Endothelial cell of umbilical vein (primary cell): ENCODE data around the gene CLCNKA. TPM values are rescaled to one million over a fixed set of nuclear protein-coding genes. Genes with fewer than 3 reads are reported as not detected.
"Not testable (repeated sequence)": the region's sequence is repeated elsewhere in the genome, so short reads cannot be mapped to it uniquely, and the experiment has no call there.

ENCODE experiments used
- BruUV-seq: library from RNA; stranded (reverse); fragments of 400-500 nt; replicated peaks from 2 replicates; lab custom pipeline; 2021; lab: Mats Ljungman, UMichigan
- CTCF ChIA-PET: fragments of 300-600, 350-600 bp; sonication (Branson Sonifier 250); formaldehyde crosslinking; loops from one replicate; lab custom pipeline; 2021; ENCODE audit warnings: antibody characterized with exemption, inconsistent platforms; lab: Charles Lee
- POLR2A ChIA-PET: fragments of 300-600, 350-600 bp; sonication (Branson Sonifier 250); formaldehyde crosslinking; loops from one replicate; lab custom pipeline; 2021; ENCODE audit warnings: antibody characterized with exemption, inconsistent platforms; lab: Charles Lee
- DNase-seq: peaks from one replicate; pipeline ENCODE4 v3.0.0-alpha.2; 2011; ENCODE audit warnings: low read depth, low spot score
- FAIRE-seq: peaks from 2 replicates; lab custom pipeline; 2011; peaks lifted over from hg19 to GRCh38; lab: Jason Lieb, UNC
- H2AFZ ChIP-seq: 2 replicates; pipeline ENCODE4 v1.6.0; 2012; ENCODE audit warnings: low read depth, low read length, control low read depth, inconsistent platforms
- H3K27ac ChIP-seq: 2 replicates; pipeline ENCODE4 v1.5.1; 2011; ENCODE audit warnings: low read depth, mild to moderate bottlenecking, control low read depth, low read length, moderate library complexity; ENCODE audit not compliant: insufficient read depth
- H3K27me3 ChIP-seq, 2 experiments: 2 replicates each; pipeline versions ENCODE4 v1.6.0 to v1.6.1; 2011; ENCODE audit warnings: low read length in 2 of 2, mixed read lengths in 1 of 2; ENCODE audit not compliant: control insufficient read depth in 2 of 2, insufficient read depth in 2 of 2
- H3K36me3 ChIP-seq, 2 experiments: 2 replicates in 1 of 2; 3 replicates in 1 of 2; pipeline ENCODE4 v1.5.1; 2011; ENCODE audit warnings: low read length in 2 of 2, mild to moderate bottlenecking in 1 of 2, moderate library complexity in 1 of 2; ENCODE audit not compliant: control insufficient read depth in 2 of 2, insufficient read depth in 2 of 2; ENCODE audit errors: extremely low read depth in 1 of 2
- H3K4me1 ChIP-seq: 3 replicates; pipeline ENCODE4 v1.5.1; 2011; ENCODE audit warnings: mild to moderate bottlenecking, low read length; ENCODE audit not compliant: control insufficient read depth, insufficient read depth; ENCODE audit errors: extremely low read depth
- H3K4me2 ChIP-seq: 2 replicates; pipeline ENCODE4 v1.6.1; 2011; ENCODE audit warnings: low read length, control low read depth, mixed read lengths; ENCODE audit not compliant: insufficient read depth
- H3K4me3 ChIP-seq, 3 experiments: fragments of 200-600 bp in 1 of 3; sonication (generic), shearing (Covaris generic) in 1 of 3; replicated peaks in 1 of 3; 2 replicates each; pipeline ENCODE4 v1.5.1; 2011 to 2016; ENCODE audit warnings: control low read depth in 3 of 3, low read length in 3 of 3, mild to moderate bottlenecking in 2 of 3, inconsistent platforms in 1 of 3, low read depth in 1 of 3, moderate library complexity in 1 of 3; ENCODE audit not compliant: insufficient read depth in 1 of 3
- H3K79me2 ChIP-seq: 2 replicates; pipeline ENCODE4 v1.6.0; 2012; ENCODE audit warnings: low read length, inconsistent platforms; ENCODE audit not compliant: control insufficient read depth, insufficient read depth
- H3K9ac ChIP-seq: replicated peaks from 2 replicates; pipeline ENCODE3; 2011; ENCODE audit warnings: low read length, control low read depth; ENCODE audit not compliant: insufficient read depth; ENCODE audit errors: extremely low read depth
- H3K9me1 ChIP-seq: replicated peaks from 3 replicates; pipeline ENCODE4 v1.6.0; 2011; ENCODE audit warnings: mild to moderate bottlenecking, low read length; ENCODE audit not compliant: control insufficient read depth, insufficient read depth; ENCODE audit errors: extremely low read depth
- H3K9me3 ChIP-seq: replicated peaks from 2 replicates; pipeline ENCODE4 v1.5.1; 2012; ENCODE audit warnings: low read length, inconsistent platforms; ENCODE audit not compliant: control insufficient read depth, insufficient read depth
- H4K20me1 ChIP-seq: replicated peaks from 2 replicates; pipeline ENCODE3; 2011; ENCODE audit warnings: mild to moderate bottlenecking, low read length; ENCODE audit not compliant: control insufficient read depth, insufficient read depth; ENCODE audit errors: extremely low read depth
- CTCF ChIP-seq, 2 donors: IDR thresholded peaks; 1 replicate in 1 of 2; 2 replicates in 1 of 2; pipeline ENCODE4 v1.5.1; 2011; ENCODE audit warnings: low read length in 2 of 2, mild to moderate bottlenecking in 2 of 2, moderate library complexity in 2 of 2, control low read depth in 1 of 2, inconsistent platforms in 1 of 2, low read depth in 1 of 2; ENCODE audit not compliant: insufficient read depth in 1 of 2; ENCODE audit errors: extremely low read depth in 1 of 2
- EZH2 ChIP-seq: IDR thresholded peaks from 2 replicates; pipeline ENCODE4 v1.6.1; 2012; ENCODE audit warnings: borderline replicate concordance, low read depth, mild to moderate bottlenecking, moderate library complexity, low read length, inconsistent platforms; ENCODE audit not compliant: severe bottlenecking
- FOS ChIP-seq: IDR thresholded peaks from 2 replicates; pipeline ENCODE4 v1.6.1; 2011; ENCODE audit warnings: mild to moderate bottlenecking, low read length, moderate library complexity, borderline replicate concordance; ENCODE audit not compliant: insufficient read depth
- GATA2 ChIP-seq: IDR thresholded peaks from 2 replicates; pipeline ENCODE4 v1.7.0; 2011; ENCODE audit warnings: low read depth, mild to moderate bottlenecking, moderate library complexity, mixed read lengths, low read length; ENCODE audit not compliant: insufficient read length, insufficient read depth
- JUN ChIP-seq: IDR thresholded peaks from 2 replicates; pipeline ENCODE4 v1.6.1; 2011; ENCODE audit warnings: borderline replicate concordance, low read depth; ENCODE audit not compliant: insufficient read length, insufficient read depth
- MAX ChIP-seq: IDR thresholded peaks from 2 replicates; pipeline ENCODE4 v1.6.1; 2011; ENCODE audit not compliant: insufficient read depth, insufficient read length
- MYC ChIP-seq: IDR thresholded peaks from one replicate; pipeline ENCODE4 v1.6.1; 2011; ENCODE audit warnings: mild to moderate bottlenecking, low read depth, low read length
- POLR2A ChIP-seq: IDR thresholded peaks from 2 replicates; pipeline ENCODE4 v1.6.1; 2012; ENCODE audit warnings: low read depth, mild to moderate bottlenecking, control low read depth, low read length
- POLR2AphosphoS5 ChIP-seq: IDR thresholded peaks from 2 replicates; pipeline ENCODE4 v1.6.1; 2012; ENCODE audit warnings: low read depth, mild to moderate bottlenecking, control low read depth, low read length, moderate library complexity; ENCODE audit not compliant: insufficient read depth
- dilution Hi-C: fragments of 300-500 bp; cut with MboI; formaldehyde crosslinking; loops from one replicate; pipeline ENCODE4 v1.15.0; 2019; ENCODE audit warnings: low sequenced_read_pairs; ENCODE audit not compliant: extremely low pct_ligation_motif_present
- intact Hi-C: fragments of 100-400 bp; cut with micrococcal nuclease; formaldehyde crosslinking; loops from one replicate; pipeline ENCODE4 v1.10.0; 2022
- polyA plus RNA-seq, 4 experiments: library from polyadenylated mRNA; depleted of rRNA in 3 of 4; stranded (reverse) in 3 of 4; unstranded in 1 of 4; fragments of >200 nt; gene quantifications; 2 replicates each; pipeline versions ENCODE4 v1.2.1 to v1.2.3, GENCODE V29; 2011 to 2012; ENCODE audit warnings: missing spikeins in 1 of 4
- total RNA-seq: library from RNA; stranded (reverse); gene quantifications from 2 replicates; pipeline ENCODE4 v1.2.3, GENCODE V29; 2021

The CLCNKA gene
- total and polyA plus RNA-seq, 2 donors (not counting 3 experiments of a cell fraction or from before 2014, with no cell fraction given) = not detected

DNA sequence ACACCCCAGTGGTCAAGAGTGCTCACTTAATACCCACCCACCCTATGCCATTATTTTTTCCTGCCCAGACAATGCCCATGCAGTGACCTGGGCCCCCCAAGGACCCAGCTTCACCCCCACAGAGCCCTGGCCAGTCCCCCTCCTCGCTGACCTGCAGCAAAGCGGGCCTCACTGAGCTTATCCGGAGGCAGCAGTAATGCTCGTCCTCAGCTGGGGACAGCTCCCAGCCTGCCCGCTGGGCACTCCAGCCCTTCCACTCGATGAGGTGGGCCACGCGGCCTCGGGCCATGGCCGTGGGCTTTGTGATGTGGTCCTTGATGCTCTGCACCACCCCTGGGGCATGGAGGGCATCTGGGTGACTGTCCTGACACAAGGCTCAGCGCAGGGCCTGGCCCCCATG, 14.6 kb downstream of the CLCNKA start:
- H3K4me3 ChIP-seq, H3K27me3 ChIP-seq, H3K9me1 ChIP-seq, BruUV-seq, H3K4me2 ChIP-seq, FAIRE-seq, H3K9me3 ChIP-seq, H2AFZ ChIP-seq, dilution Hi-C loops, H3K4me1 ChIP-seq, H3K36me3 ChIP-seq, H3K9ac ChIP-seq, H4K20me1 ChIP-seq, DNase-seq, H3K27ac ChIP-seq, H3K79me2 ChIP-seq, POLR2A ChIA-PET, intact Hi-C loops: not testable (repeated sequence)
- CTCF ChIA-PET = interaction anchor here (0.8 to 1.3 kb wide), 3 partner anchors 9 to 25 kb away, joined by 3 to 6 read pairs (median 3); no protein-coding TSS in a partner anchor

- Histone ChIP-seq H3K9me1 (no peaks in the 10 kb centered on the region), H3K4me3 (no peak overlapping the region), H3K9ac (no peak overlapping the region), H3K27me3 (no peaks in the 10 kb centered on the region), H3K4me2 (no peak overlapping the region), H3K27ac (no peak overlapping the region), H3K79me2 (no peaks in the 10 kb centered on the region), H4K20me1 (no peaks in the 10 kb centered on the region), H3K36me3 (no peaks in the 10 kb centered on the region), H3K4me1 (no peaks in the 10 kb centered on the region), H2AFZ (no peak overlapping the region), H3K9me3 (no peaks in the 10 kb centered on the region)
- no peak for DNase-seq
- no peak for TF ChIP-seq EZH2
- TF ChIP-seq GATA2 = no peak
- no peak for TF ChIP-seq CTCF (IDR thresholded peaks at IDR 0.05; ENCODE audit: extremely low read depth in 1 of 2, insufficient read depth in 1 of 2, low read depth in 1 of 2, low read length in 2 of 2)
- TF ChIP-seq JUN = no peak
- TF ChIP-seq POLR2AphosphoS5 = no peak
- no peak for TF ChIP-seq MYC
- no peak for TF ChIP-seq POLR2A
- TF ChIP-seq MAX = no peak
- TF ChIP-seq FOS = no peak
- intact Hi-C loops (no loop called here), dilution Hi-C loops (no loop called here)
- ChIA-PET POLR2A (no interaction called here), CTCF (no interaction called here)
- FAIRE-seq = no peak
- BruUV-seq = no TSS peak
These were observed 16.7 kb downstream of the CLCNKA start for GRCh38 chr1:16038620-16038912.

- BruUV-seq, H3K4me3 ChIP-seq, H3K4me2 ChIP-seq, H2AFZ ChIP-seq, H3K27ac ChIP-seq, dilution Hi-C loops, H3K9ac ChIP-seq, H3K79me2 ChIP-seq, H3K9me3 ChIP-seq, H3K9me1 ChIP-seq, H3K4me1 ChIP-seq, H3K27me3 ChIP-seq, H4K20me1 ChIP-seq, CTCF ChIA-PET, POLR2A ChIA-PET, H3K36me3 ChIP-seq, DNase-seq, FAIRE-seq: not testable (repeated sequence)
- intact Hi-C loops = loop anchor here (1.0 kb wide), 1 partner anchor 22 kb away; no protein-coding TSS in a partner anchor
These were observed 18.0 kb downstream of the CLCNKA start for GRCh38 chr1:16039871-16040270.
